HepG2 (cell line): ENCODE measurements around the gene ST6GALNAC3. TPM values are rescaled to one million over a fixed set of nuclear protein-coding genes. Genes with fewer than 3 reads are reported as not detected.

Source experiments
- ATAC-seq: fragments of 200-7000 bp; cut with Tn5 transposase; 3 replicates; pipeline ENCODE4 v1.9.1; 2020; ENCODE audit warnings: mild to moderate bottlenecking, moderate library complexity
- BruUV-seq: library from RNA; stranded (reverse); fragments of 400-500 nt; replicated peaks from 2 replicates; lab custom pipeline; 2021; lab: Mats Ljungman, UMichigan
- CTCF ChIA-PET: fragments of 300-600 bp; formaldehyde crosslinking; extraction: SDS; loops from one replicate; lab custom pipeline; 2021; ENCODE audit warnings: low total read pairs, inconsistent platforms, low intra/inter-chr PET ratio; lab: Yijun Ruan, JAX
- POLR2A ChIA-PET: fragments of 350-600 bp; sonication (Branson Sonifier 250); formaldehyde crosslinking; loops from one replicate; lab custom pipeline; 2020; ENCODE audit warnings: antibody characterized with exemption, inconsistent platforms; lab: Yijun Ruan, JAX
- DNase-seq: peaks from one replicate; pipeline ENCODE4 v3.0.0-alpha.2; 2015; ENCODE audit warnings: low spot score
- FAIRE-seq: peaks from 3 replicates; lab custom pipeline; 2011; peaks lifted over from hg19 to GRCh38; lab: Jason Lieb, UNC
- H2AFZ ChIP-seq: one replicate; pipeline ENCODE4 v1.6.1; 2011; ENCODE audit warnings: low read length, inconsistent platforms
- H3K27ac ChIP-seq: fragments of 300-600 bp; 3 replicates; pipeline ENCODE4 v1.8.0; 2011; ENCODE audit warnings: mixed run types, mild to moderate bottlenecking, mixed read lengths, low read length, inconsistent platforms; ENCODE audit not compliant: insufficient read depth; ENCODE audit errors: extremely low read length
- H3K27me3 ChIP-seq, 2 experiments: fragments of 200-600 bp in 1 of 2; 2 replicates in 1 of 2; 3 replicates in 1 of 2; pipeline versions ENCODE4 v1.6.0 to v1.8.0; 2011; ENCODE audit warnings: low read length in 2 of 2, mild to moderate bottlenecking in 2 of 2, moderate library complexity in 2 of 2, inconsistent platforms in 1 of 2; ENCODE audit not compliant: insufficient read depth in 2 of 2, control insufficient read depth in 1 of 2
- H3K36me3 ChIP-seq, 2 experiments: fragments of 200-600 bp in 1 of 2; replicated peaks in 1 of 2; 2 replicates in 1 of 2; 3 replicates in 1 of 2; pipeline versions ENCODE4 v1.5.1 to v1.8.0; 2011; ENCODE audit warnings: low read length in 2 of 2, inconsistent platforms in 1 of 2; ENCODE audit not compliant: insufficient read depth in 2 of 2, control insufficient read depth in 1 of 2
- H3K4me1 ChIP-seq: 2 replicates; pipeline ENCODE4 v1.5.1; 2012; ENCODE audit warnings: low read length, inconsistent platforms; ENCODE audit not compliant: insufficient read depth
- H3K4me2 ChIP-seq: 2 replicates; pipeline ENCODE4 v1.6.0; 2011; ENCODE audit warnings: low read depth, low read length, inconsistent platforms
- H3K4me3 ChIP-seq, 3 experiments: fragments of 200-600 bp in 1 of 3; sonication (generic), shearing (Covaris generic) in 1 of 3; replicated peaks in 1 of 3; 2 replicates each; pipeline ENCODE4 v1.5.1; 2011 to 2016; ENCODE audit warnings: low read length in 3 of 3, inconsistent platforms in 2 of 3, low read depth in 2 of 3, mild to moderate bottlenecking in 2 of 3, control low read depth in 1 of 3, mixed read lengths in 1 of 3; ENCODE audit not compliant: insufficient read depth in 1 of 3
- H3K79me2 ChIP-seq: one replicate; pipeline ENCODE4 v1.6.1; 2011; ENCODE audit warnings: low read length, inconsistent platforms; ENCODE audit not compliant: insufficient read depth
- H3K9ac ChIP-seq: 2 replicates; pipeline ENCODE4 v1.6.0; 2011; ENCODE audit warnings: mild to moderate bottlenecking, low read depth, low read length, inconsistent platforms; ENCODE audit not compliant: insufficient read depth
- H3K9me3 ChIP-seq: 2 replicates; pipeline ENCODE4 v1.5.1; 2012; ENCODE audit warnings: mild to moderate bottlenecking, low read length
- H4K20me1 ChIP-seq: 2 replicates; pipeline ENCODE4 v1.6.0; 2011; ENCODE audit warnings: inconsistent platforms, mild to moderate bottlenecking, low read length, moderate library complexity; ENCODE audit not compliant: insufficient read depth
- FOXM1 ChIP-seq: sonication (generic); formaldehyde crosslinking; IDR thresholded peaks from 2 replicates; pipeline ENCODE4 v1.5.0; 2020; ENCODE audit warnings: missing genetic modification reagents
- JUN ChIP-seq: sonication (generic); formaldehyde crosslinking; IDR thresholded peaks from 2 replicates; pipeline ENCODE4 v1.4.0; 2020; ENCODE audit warnings: mild to moderate bottlenecking, missing genetic modification reagents
- KLF15 ChIP-seq: sonication (generic); formaldehyde crosslinking; IDR thresholded peaks from 2 replicates; pipeline ENCODE4 v1.8.1; 2023; ENCODE audit warnings: borderline replicate concordance, mild to moderate bottlenecking, inconsistent platforms, missing genetic modification reagents, mixed read lengths
- TAF15 ChIP-seq: fragments of 200-400 bp; formaldehyde crosslinking; IDR thresholded peaks from one replicate; pipeline ENCODE4 v1.6.1; 2018; ENCODE audit warnings: mild to moderate bottlenecking, low read depth, low read length; ENCODE audit not compliant: poor library complexity, severe bottlenecking
- ZNF558 ChIP-seq: sonication (generic); formaldehyde crosslinking; IDR thresholded peaks from 2 replicates; pipeline ENCODE4 v1.9.0; 2022; ENCODE audit warnings: mild to moderate bottlenecking, missing genetic modification reagents, borderline replicate concordance
- ZNF710 ChIP-seq: sonication (generic); formaldehyde crosslinking; IDR thresholded peaks from 2 replicates; pipeline ENCODE4 v1.5.0; 2020; ENCODE audit warnings: mild to moderate bottlenecking, missing genetic modification reagents, borderline replicate concordance
- ZNF792 ChIP-seq: IDR thresholded peaks from 2 replicates; pipeline ENCODE4 v1.6.1; 2016
- WGBS: methylation state at CpG from one replicate; pipeline ENCODE4 v1.1.6; 2017; ENCODE audit warnings: low lambda C conversion rate; 5-methylcytosine and 5-hydroxymethylcytosine counted together
- in situ Hi-C: cut with HindIII; loops from 2 replicates; pipeline ENCODE4 v1.10.0; 2017; ENCODE audit warnings: low pct_unique_long_range_greater_than_20kb; ENCODE audit not compliant: extremely low pct_ligation_motif_present
- intact Hi-C: fragments of 100-400 bp; cut with micrococcal nuclease; formaldehyde crosslinking; loops from one replicate; pipeline ENCODE4 v1.10.0; 2022; ENCODE audit not compliant: unreplicated experiment
- polyA plus RNA-seq, 8 experiments: library from polyadenylated mRNA; depleted of rRNA in 3 of 8; stranded (reverse) in 7 of 8; unstranded in 1 of 8; fragments of >200 nt; fragmentation: Illumina TruSeq in 4 of 8; extraction: Trizol in 4 of 8; gene quantifications; 2 replicates each; pipeline versions ENCODE4 v1.2.1 to v1.2.3, GENCODE V29; 2011 to 2016; ENCODE audit warnings: low read depth in 4 of 8, missing spikeins in 1 of 8, mixed read lengths in 1 of 8; ENCODE audit not compliant: insufficient read depth in 1 of 8
- total RNA-seq, 5 experiments: library from RNA; depleted of rRNA; stranded (reverse); fragments of >200 nt; fragmentation: Illumina TruSeq; extraction: Trizol; gene quantifications; 2 replicates each; pipeline ENCODE4 v1.2.3, GENCODE V29; 2016; ENCODE audit warnings: low read depth in 1 of 5

ST6GALNAC3 gene
- total and polyA plus RNA-seq, 2 of the 13 experiments (the other 11 are each of a cell fraction or from before 2014, with no cell fraction given): not detected

DNA sequence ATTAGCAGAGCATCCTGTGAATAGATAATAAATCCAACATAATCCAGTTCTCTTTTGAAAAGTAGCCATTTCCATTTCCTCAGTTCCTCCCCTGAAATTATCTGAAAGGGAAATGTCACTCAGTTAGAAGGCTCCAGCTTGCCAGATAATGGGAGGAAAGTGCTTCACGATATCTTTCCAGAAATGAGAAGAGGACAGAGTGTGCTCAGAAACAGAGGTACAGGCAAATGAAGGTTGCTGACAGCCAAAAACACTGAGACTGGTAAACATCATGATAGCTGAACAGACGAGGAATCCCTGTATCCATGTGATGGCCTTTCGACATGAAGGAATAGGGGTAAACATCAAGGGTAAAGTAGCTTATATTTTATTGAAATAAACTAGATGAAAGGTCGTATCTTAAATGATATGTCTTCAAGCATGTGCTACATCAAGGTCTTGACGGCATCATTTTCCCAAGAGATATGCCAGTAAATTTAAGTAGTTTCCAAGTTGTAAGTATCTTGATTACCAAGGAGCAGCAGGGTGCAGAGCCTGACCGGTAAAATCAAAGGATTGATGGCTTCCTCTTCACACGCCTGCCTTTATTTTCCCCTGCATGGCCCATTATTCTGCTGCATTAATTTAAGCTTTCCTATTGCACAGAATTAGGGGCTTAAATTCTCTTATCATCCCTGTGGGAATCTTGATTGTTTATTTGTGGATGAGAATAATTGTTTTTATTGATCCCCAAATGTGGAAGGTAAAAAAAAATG, 548.4 kb downstream of the ST6GALNAC3 start (continued):
- TF ChIP-seq ZNF710 (CRISPR knock-in tag): no peak

GRCh38 chr1:76625886-76626678, 551.5 kb downstream of the ST6GALNAC3 start:
- Histone ChIP-seq H4K20me1 (no peaks in the 10 kb centered on the region), H3K4me1 (no peaks in the 10 kb centered on the region), H3K79me2 (no peaks in the 10 kb centered on the region), H2AFZ (no peak overlapping the region), H3K27ac (no peak overlapping the region), H3K4me2 (no peak overlapping the region), H3K36me3 (no peaks in the 10 kb centered on the region), H3K9ac (no peak overlapping the region), H3K4me3 (no peak overlapping the region), H3K27me3 (no peaks in the 10 kb centered on the region), H3K9me3 (peaks cover 70% of the 10 kb centered on the region)
- 5% methylated on average over 2 of the region's 2 CpGs for WGBS
- no TSS peak for BruUV-seq
- ATAC-seq (no peak), FAIRE-seq (no peak), DNase-seq (no peak)
- ChIA-PET CTCF (no interaction called here), POLR2A (no interaction called here)
- TF ChIP-seq ZNF792 (no peak), ZNF558 (CRISPR knock-in tag) (no peak), TAF15 (no peak), KLF15 (CRISPR knock-in tag) (no peak), JUN (CRISPR knock-in tag) (no peak), FOXM1 (no peak)
- in situ Hi-C loops (no loop called here), intact Hi-C loops (no loop called here)
